Measurements from ENCODE around the gene SELENOV.
A peak's percentile ranks its signal among the peaks of the same experiment; 100 is the strongest.
"Not testable (repeated sequence)": the region's sequence is repeated elsewhere in the genome, so short reads cannot be mapped to it uniquely, and the experiment has no call there.

Gene SELENOV, protein sequence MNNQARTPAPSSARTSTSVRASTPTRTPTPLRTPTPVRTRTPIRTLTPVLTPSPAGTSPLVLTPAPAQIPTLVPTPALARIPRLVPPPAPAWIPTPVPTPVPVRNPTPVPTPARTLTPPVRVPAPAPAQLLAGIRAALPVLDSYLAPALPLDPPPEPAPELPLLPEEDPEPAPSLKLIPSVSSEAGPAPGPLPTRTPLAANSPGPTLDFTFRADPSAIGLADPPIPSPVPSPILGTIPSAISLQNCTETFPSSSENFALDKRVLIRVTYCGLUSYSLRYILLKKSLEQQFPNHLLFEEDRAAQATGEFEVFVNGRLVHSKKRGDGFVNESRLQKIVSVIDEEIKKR

DNA sequence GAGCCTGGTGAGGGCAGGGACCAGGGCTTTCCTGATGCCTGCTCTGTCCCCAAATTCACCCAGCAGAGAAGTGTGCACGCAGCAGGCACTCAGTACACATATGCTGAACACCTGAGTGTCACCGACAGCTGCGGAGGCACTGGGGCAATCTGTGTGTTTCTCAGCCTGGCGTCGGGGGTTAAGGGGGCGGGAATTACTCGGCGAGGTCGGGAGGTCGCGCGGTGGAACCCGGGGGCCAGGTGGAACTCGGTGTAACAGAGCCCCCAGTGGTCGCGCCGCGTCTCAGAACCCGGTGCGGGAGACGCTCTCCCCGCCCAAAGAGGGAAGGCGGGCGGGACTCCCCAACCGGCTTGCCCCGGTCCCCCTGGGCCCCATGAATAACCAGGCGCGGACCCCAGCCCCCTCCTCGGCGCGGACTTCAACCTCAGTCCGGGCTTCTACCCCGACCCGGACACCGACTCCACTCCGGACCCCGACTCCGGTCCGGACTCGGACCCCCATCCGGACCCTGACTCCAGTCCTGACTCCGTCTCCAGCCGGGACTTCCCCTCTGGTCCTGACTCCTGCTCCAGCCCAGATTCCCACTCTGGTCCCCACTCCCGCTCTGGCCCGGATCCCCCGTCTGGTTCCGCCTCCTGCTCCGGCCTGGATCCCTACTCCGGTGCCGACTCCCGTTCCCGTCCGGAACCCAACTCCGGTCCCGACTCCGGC is at the start of gene SELENOV:
SELENOV (plus strand) TSS at position 300 of the 711 bp plus-strand sequence; CDS start at position 374, 74 bp downstream.
- no peak for DNase-seq (ENCODE audit: low spot score)

DNA sequence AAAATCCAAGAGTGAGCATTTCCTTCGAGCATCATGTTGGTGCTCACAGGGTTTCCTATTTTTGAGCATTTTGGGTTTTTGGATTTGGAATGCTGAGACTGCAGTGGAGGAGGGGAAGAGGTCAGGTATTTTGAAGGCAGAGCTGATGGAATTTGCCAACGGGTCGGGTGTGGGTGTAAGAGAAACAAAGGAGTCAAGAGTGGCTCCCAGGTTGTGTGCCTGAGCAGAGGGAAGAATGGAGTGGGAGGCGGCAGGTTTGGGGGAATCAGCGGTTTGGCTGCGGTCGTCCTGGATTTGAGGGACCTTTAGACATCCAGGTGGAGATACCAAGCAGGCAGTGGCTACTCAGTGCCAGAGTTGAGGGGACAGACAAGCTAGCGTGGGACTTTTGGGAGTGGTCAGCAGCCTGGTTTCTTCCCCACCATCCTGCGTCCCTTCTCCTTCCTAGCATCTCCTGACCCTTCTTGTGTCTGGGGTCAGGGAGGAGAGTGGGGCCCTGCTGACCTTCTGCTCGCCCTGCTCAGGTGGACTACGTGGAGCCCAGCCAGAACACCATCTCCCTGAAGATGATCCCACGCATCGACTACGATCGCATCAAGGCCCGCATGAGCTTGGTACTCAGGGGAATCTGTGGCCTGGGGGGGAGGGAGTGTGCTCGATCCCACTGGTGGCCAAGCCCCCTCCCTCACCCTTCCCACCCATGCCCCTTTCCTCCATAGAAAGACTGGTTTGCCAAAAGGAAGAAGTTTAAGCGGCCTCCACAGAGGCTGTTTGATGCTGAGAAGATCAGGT is 48.8 kb upstream of the SELENOV start:
- no peak for DNase-seq (ENCODE audit: low spot score)

DNA sequence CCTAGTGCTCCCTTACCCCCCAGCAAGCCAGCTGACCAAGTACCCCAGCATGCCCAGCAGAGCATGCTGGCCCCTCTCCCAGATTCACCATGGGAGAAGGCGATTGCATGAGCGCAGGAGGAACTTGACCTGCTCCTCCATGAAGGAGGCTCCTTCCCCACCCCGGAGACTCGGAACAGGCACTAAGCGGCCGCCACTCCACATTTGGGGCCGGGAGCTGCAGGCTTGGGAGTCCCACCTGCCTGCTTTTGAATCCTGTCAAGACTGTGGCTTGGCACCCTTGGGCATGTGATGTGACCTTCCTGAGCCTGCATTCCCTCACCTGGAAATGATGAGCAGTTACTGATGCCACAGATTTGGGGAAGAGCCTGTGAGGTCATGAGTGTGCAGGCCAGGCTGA is 47.0 kb upstream of the SELENOV start:
- no peak for DNase-seq (ENCODE audit: low spot score)

DNA sequence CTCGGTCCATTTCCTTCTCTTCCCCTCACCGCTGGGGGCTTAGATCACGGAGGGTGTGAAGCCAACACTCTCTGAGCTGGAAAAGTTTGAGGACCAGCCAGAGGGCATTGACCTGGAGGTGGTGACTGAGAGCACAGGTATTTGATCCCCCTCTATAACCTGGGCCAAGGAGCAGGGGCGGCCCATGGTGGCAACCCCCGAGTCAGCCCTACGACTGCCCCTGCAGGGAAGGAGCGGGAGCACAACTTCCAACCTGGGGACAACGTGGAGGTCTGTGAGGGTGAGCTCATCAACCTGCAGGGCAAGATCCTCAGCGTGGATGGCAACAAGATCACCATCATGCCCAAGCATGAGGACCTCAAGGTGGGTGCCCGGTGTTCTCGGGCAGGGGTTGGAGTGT is 45.9 kb upstream of the SELENOV start:
- DNase-seq (ENCODE audit: low spot score) = no peak

DNA sequence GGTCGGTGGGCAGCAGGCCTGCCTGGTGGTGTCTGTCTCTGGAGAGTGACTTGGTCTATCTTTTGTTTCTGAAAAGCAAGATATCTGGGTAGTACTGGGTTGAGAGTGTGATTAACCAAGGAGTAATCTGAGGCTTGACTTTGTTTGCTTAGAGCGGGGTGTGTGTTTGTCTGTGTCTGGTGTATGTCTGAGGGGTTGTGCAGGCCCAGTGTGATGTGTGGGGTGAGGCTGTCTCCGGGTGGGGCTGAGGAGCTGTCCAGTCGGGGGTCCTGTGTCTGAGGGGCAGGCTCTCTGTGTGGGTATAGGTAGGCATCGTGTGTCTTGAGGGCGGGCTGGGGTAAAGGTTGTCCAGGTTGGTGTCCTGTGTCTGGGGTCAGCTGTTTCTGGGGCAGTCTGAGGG is 45.4 kb upstream of the SELENOV start:
- no peak for DNase-seq (ENCODE audit: low spot score)

DNA sequence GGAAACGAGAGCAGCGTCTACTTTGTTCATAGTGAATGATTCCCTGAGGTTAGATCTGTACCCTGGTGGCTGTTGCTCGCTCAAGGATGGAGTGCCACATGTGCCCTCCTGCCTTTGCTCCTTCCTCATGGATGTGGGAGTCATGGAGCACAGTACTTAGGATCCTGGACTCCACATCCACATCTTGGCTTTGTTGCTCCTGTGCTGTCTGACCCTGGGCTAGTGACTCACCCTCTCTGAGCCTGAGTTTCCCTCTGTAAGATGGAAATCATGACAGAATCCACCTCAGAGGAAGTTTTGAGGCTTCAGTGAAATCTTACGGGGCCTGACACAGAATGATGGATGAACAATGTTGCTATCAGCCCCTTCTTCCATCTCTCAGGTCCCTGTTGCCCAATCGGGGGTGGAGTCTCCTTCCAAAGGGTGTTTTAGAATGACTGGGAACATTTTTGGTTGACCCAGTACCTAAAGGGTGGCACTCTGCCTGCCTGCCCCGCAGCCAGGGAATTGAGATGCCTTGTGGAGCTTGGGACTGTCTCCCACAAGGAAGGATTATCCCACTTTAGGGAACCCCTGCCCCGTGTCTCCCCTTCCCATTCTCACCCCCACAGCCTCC is 44.1 kb upstream of the SELENOV start:
- no peak for DNase-seq (ENCODE audit: low spot score)

DNA sequence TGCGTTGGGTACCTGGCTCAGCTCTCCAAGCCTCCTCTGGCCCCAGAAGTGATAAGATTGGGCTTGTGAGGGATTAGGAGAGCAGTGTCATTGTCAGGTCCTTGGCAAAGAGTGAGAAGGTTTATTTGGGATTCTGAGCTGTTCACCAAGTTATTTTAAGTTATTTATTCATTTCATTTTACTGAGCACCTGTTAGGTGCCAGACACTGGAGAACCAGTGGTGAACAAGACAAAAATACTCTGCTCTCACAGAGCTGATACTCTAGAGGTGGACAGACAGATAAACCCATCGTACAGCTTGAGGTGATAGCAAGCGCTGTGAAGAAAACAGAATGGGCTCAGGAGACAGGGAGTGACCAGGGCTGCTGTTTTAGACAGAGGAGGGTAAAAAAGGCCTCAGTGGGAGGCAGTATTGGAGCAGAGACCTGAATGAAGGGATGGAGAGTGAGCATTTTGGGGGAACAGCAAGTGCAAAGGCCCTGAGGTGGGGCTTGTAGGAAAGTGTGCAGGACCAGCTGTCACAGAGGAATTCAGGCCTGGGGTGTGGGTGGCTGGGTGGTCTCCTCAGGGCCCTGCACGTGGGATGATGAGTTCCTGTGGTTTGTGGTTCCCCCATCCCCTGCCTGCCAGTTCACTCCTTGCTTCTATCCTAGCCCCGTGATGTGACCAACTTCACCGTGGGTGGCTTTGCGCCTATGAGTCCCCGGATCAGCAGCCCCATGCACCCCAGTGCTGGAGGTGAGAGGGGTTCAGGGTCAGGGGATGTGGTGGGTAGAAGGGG is 43.0 kb upstream of the SELENOV start:
- no peak for DNase-seq (ENCODE audit: low spot score)

DNA sequence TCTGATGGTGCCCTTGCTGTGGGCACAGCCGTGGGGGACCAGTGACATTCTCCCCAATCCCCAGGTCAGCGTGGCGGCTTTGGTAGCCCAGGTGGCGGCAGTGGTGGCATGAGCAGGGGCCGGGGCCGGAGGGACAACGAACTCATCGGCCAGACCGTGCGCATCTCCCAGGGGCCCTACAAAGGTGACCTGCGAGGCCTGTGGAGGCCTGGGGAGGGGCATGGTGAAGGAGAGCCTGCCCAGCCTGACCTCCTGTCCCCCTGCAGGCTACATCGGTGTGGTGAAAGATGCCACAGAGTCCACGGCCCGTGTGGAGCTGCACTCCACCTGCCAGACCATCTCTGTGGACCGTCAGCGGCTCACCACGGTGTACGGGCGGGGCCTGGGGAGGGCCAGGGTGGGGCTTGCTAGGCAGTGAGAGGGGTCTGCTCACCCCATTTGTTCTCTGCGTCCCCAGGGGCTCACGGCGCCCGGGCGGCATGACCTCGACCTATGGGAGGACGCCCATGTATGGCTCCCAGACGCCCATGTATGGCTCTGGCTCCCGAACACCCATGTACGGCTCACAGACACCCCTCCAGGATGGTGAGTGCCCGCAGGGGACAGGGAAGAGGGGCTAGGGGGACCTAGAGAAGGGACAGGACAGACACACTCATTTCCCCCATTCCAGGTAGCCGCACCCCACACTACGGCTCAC is 42.0 kb upstream of the SELENOV start:
- no peak for DNase-seq (ENCODE audit: low spot score)

DNA sequence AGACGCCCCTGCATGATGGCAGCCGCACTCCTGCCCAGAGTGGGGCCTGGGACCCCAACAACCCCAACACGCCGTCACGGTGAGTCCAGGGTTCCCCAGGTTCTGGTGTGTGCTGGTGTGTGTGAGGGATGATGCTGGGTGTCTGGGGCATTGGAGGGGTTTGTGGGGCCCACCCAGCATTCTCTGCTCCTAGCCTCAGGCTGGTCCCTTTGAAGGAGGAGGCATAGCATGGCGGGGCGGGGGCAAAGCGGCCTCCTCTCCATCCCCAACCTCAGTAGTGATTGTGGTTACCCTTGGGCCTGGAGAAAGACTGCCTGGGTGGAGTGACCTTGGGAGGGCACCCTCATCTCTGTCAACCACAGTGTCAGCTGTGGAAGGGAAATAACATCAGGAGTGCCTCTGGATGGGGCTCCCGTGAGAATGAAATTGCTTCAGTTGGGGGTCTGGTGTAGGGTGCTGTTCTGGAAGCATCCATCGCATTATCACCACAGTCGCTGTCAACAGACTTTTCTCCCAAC is 41.4 kb upstream of the SELENOV start:
- no peak for DNase-seq (ENCODE audit: low spot score)

DNA sequence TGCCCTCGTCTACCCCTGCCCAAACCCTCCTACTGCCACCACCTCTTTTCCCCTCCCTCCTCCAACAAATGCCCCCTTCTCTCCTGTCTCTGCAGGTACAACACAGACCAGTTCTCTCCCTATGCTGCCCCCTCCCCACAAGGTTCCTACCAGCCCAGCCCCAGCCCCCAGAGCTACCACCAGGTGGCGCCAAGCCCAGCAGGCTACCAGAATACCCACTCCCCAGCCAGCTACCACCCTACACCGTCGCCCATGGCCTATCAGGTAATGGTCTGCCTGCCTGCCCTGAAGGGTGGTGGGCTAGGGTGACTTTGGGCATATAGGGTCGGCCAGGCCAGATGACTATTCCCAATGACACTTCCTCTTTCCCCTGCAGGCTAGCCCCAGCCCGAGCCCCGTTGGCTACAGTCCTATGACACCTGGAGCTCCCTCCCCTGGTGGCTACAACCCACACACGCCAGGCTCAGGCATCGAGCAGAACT is 40.8 kb upstream of the SELENOV start:
- DNase-seq (ENCODE audit: low spot score) = no peak

DNA sequence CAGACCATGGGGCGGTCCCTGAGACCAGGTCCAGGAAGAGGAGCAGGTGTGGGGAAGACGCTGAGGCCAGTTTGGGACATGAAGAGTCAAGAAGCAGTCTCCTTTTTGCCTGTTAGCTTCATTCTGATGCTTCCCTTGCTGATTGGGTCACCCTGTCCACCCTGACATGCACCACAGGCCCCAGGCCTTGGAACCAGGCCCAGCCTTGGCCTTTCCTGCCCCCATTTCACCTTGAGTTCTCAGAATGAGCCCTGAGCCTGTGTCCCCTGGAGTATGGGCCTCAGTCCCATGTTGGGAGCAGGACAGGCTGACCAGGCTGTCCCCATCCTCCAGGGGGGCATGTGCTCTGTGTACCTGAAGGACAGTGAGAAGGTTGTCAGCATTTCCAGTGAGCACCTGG is 39.2 kb upstream of the SELENOV start:
- no peak for DNase-seq (ENCODE audit: low spot score)

DNA sequence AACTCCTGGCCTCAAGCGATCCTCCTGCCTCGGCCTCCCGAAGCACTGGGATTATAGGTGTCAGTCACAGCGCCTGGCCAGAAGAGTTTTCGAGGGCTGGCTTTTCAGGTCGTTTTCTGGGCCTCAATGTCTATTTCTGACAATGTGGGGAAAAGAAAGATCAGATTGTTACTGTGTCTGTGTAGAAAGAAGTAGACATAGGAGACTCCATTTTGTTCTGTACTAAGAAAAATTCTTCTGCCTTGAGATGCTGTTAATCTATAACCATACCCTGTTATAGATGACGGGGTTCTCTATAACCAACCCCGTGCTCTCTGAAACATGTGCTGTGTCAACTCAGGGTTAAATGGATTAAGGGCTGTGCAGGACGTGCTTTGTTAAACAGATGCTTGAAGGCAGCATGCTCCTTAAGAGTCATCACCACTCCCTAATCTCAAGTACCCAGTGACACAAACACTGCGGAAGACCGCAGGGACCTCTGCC is 35.6 kb upstream of the SELENOV start:
- DNase-seq (ENCODE audit: low spot score) = not testable (repeated sequence)

DNA sequence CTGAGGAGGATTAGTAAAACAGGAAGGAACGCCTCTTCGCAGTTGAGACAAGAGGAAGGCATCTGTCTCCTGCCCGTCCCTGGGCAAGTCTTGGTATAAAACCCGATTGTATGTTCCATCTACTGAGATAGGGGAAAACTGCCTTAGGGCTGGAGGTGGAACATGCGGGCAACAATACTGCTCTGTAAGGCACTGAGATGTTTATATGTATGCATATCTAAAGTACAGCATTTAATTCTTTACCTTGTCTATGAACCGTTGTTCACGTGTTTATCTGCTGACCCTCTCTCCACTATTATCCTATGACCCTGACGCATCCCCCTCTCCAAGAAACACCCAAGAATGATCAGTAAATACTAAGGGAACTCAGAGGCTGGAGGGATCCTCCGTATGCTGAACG is 35.0 kb upstream of the SELENOV start:
- DNase-seq (ENCODE audit: low spot score) = no peak

DNA sequence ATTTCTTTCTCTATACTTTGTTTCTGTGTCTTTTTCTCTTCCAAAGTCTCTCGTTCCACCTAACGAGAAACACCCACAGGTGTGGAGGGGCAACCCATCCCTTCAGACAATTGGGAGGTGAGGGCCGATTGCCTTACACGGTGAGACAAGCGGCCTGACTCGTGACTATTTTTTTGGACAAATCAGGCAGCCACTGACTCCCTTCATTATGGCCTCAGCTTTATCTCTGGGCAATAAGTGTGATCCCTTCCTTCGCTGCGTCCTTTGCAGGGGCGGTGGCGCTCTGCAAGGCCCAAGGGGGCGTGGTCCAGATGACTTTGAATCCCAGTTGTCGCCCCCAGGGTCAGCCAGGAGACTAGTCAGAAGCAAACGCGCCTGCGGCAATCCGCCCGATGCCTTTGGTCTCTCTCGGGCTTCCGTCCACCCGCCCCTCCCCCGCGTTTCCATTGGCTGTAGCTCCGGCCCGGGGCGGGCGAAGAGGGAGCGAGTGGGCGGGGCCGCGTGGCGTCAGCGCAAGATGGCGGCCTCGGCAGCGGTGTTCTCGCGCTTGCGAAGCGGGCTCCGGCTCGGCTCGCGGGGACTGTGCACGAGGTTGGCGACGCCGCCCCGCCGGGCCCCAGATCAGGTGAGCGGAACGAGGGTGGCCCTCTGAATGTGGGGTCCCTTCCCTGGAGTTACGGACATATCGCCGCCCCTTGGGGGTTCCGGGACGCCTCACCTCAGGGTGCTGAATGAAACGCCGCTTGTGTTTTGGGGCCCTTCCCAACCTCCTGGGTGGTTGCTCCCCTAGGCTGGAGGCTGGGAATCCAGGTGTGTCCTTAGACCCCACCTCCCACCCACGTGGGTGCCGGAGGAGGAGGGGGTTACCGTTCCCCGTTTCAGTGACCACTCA is 34.4 kb upstream of the SELENOV start, which contains the start of gene TIMM50:
TIMM50 (plus strand) TSS at position 502 of the 892 bp plus-strand sequence; CDS start at position 518, 16 bp downstream.
- DNase-seq (ENCODE audit: low spot score) = peak; percentile 96

DNA sequence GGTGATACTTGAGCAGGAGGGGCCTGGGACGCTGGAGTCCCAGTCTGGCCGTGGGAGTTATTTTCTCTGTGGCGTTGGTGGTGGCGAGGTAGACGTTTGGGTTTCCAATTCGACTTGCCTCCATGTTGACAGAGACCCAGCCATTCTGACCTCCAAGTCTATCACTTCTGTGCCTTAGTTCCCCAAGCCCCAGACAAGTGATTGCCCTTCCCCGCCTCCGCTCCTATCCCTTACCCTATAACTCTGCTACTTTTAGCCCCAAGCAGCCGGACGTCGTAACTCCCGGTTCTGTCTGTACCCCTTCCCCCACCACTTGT is 33.8 kb upstream of the SELENOV start:
- peak; percentile 27 for DNase-seq (ENCODE audit: low spot score)

DNA sequence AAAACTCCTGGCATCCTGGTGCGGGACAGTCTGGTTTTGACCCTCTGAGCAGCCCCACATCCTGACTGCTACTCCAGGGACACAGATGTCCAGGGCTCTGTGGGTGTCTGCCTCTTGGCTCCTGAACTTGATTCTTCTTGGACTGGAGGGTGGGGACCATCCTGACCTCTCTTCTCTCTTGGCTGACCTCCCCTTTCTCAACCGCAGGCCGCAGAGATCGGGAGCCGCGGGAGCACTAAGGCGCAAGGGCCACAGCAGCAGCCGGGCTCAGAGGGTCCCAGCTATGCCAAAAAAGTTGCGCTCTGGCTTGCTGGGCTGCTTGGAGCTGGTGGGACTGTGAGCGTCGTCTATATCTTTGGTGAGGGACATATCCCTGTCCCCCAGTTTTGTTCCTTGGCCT is 33.3 kb upstream of the SELENOV start:
- DNase-seq (ENCODE audit: low spot score) = no peak

DNA sequence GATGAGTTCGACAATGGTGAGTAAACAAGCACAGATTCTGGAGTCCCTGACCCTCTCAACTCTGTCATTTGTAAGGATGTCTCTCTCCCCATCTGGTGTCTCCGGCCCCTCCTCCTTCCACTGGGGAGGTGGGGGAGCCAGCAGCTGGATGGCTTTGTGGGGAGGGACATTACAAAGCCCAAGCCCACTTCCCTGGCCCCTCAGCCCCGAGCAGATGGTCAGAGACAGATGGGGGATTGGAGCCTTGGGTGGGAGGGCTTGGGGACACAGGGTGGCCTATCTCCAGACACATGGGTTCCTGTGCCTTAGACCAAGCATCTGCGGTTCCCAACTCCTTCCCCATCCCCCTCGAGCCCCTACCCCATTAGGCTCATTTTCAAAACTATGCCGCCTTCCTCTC is 31.8 kb upstream of the SELENOV start:
- DNase-seq (ENCODE audit: low spot score) = no peak

DNA sequence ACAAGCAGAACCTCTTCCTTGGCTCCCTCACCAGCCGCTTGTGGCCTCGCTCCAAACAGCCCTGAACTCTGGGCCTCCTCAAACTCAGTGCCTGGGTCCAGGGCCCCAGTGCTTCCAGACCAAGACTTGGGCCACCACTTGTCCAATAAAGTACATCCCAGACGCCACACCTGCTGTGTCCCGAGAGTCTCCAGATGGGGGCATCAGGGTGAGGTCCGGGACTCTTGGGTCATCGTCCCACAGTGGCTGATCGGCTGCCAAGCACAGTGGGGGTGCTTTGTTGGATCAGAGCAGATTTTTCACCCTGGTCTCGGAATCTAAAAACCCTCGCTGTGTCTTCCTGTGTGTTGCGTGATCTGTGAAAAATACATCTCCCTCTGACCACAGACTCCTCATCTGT is 25.2 kb upstream of the SELENOV start:
- DNase-seq (ENCODE audit: low spot score) = no peak

DNA sequence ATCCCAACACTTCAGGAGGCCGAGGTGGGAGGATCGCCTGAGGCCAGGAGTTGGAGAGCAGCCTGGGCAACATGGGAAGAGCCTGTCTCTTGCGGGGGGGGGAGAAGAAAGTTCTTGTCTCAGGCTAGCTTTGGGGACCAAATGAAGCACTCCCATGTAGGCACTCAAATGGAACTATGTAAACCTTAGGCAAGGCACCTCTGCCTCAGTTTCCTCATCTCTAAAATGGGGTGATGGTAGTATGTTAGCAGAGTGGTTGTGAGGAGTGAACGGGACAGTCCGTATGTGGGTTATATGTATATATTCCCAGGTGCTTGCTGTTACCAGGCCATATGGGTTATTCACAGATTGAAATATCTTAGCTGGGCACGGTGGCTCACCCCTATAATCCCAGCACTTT is 22.7 kb upstream of the SELENOV start:
- no peak for DNase-seq (ENCODE audit: low spot score)

Measured in RKO (cell line).